NCI-H524 treated with DMSO at 0.1 percent for 48 hours (cell line): ENCODE results near the gene LMAN1L.

Experiments
- DNase-seq: peaks from one replicate; lab custom pipeline; 2025; lab: John Stamatoyannopoulos, UW

Gene LMAN1L

GRCh38 chr15:74794248-74794969 lies 18.2 kb upstream of the LMAN1L start:
- DNase-seq = no peak

DNA sequence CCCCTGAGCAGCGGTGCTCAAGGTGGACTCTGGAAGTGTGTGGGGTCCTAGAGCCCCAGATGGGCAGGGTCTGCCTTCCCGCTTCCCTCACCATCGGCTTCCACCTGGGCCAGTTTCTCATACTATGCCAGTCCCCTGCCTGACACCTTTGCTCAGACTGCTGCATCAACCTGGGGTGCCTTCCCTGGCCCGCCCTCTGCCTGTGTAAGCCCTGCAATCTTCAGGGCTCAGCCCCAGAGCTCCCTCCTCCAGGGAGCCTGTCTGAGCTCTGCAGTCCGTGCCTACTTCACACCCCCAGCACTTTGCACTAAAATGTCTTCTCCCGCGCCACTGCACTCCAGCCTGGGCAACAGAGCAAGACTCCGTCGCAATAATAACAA lies 17.7 kb upstream of the LMAN1L start:
- no peak for DNase-seq

DNA sequence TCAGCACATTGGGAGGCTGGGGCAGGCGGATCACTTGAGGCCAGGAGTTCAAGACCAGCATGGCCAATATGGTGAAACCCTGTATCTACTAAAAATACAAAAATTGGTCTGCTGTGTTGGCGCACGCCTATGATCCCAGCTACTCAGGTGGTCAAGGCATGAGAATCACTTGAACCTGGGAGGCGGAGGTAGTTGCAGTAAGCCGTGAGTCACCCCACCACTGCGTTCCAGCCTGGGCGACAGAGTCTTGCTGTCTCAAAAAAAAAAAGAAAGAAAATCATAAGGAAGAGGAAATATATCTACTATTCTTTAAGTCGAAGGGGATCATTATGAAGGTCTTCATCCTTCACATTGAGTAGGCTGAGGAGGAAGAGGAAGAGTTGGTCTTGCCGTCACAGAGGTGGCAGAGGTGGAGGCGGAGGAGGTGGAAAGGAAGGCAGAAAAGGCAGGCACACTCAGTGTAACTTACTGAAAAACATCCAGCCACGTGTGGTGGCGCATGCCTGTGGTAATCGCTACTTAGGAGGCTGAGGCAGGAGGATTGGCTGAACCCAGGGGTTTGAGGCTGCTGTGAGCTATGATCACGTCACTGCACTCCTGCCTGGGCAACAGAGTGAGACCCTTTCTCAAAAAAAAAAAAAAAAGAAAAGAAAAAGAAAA lies 16.5 kb upstream of the LMAN1L start:
- no peak for DNase-seq

DNA sequence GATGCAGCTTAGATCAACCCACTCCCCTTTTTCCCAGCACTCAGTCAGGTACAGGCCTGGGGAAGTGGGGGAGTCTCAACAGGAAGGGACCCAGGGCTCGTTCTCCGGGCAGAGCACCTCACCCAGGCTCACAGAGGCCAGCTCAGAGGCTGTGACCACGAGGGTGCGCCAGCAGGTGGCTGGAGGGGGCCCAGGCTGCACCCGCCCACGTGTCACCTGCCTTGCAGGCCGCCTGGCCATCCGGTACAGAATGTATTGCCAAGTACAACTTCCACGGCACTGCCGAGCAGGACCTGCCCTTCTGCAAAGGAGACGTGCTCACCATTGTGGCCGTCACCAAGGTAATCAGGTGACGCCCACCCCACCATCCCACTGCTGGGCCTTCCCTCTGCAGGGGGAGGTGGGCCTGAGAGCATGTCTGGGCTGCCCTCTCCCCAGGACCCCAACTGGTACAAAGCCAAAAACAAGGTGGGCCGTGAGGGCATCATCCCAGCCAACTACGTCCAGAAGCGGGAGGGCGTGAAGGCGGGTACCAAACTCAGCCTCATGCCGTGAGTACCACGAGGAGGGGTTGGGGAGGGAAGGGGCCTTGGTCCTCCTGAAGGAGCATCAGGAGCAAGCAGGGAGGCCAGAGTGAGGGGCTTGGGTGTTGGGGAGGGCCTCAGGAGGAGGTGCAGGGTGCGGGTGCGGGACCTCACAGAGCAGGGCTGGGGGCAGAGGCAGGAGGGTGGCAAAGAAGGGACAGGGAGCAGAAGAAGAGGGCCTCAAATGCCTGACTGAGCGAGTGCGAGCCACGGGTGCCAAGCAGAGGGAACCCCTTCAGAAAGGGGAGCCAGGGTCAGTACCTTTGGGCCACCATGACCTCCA lies 14.0 kb upstream of the LMAN1L start:
- DNase-seq = no peak

GRCh38 chr15:74799255-74799855 lies 13.3 kb upstream of the LMAN1L start:
- DNase-seq = no peak

GRCh38 chr15:74799856-74800558 lies 12.6 kb upstream of the LMAN1L start:
- no peak for DNase-seq

- DNase-seq = no peak
These were observed 12.0 kb upstream of the LMAN1L start for GRCh38 chr15:74800559-74801094.

- DNase-seq = no peak
These were observed 11.2 kb upstream of the LMAN1L start for GRCh38 chr15:74801311-74801997.

DNA sequence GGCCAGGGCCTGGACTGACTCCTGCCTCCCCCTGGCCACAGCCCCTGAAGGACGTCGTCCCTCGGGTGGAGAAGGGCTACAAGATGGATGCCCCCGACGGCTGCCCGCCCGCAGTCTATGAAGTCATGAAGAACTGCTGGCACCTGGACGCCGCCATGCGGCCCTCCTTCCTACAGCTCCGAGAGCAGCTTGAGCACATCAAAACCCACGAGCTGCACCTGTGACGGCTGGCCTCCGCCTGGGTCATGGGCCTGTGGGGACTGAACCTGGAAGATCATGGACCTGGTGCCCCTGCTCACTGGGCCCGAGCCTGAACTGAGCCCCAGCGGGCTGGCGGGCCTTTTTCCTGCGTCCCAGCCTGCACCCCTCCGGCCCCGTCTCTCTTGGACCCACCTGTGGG lies 10.3 kb upstream of the LMAN1L start:
- no peak for DNase-seq

DNA sequence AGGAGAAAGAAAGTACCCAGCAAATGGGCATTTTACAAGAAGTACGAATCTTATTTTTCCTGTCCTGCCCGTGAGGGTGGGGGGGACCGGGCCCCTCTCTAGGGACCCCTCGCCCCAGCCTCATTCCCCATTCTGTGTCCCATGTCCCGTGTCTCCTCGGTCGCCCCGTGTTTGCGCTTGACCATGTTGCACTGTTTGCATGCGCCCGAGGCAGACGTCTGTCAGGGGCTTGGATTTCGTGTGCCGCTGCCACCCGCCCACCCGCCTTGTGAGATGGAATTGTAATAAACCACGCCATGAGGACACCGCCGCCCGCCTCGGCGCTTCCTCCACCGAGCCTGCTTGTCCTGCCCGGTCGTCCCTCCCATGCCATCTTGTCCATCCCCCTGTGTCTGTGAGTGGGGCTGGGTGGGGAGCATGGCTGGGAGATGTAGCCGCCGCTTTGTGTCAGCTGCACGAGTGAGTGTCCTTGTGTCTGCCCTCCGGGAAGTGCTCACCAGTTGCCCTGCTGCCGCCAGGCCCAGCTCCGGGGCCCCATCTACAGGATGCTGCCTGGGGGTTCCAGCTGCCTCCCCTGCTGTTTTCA lies 9.7 kb upstream of the LMAN1L start:
- no peak for DNase-seq

DNA sequence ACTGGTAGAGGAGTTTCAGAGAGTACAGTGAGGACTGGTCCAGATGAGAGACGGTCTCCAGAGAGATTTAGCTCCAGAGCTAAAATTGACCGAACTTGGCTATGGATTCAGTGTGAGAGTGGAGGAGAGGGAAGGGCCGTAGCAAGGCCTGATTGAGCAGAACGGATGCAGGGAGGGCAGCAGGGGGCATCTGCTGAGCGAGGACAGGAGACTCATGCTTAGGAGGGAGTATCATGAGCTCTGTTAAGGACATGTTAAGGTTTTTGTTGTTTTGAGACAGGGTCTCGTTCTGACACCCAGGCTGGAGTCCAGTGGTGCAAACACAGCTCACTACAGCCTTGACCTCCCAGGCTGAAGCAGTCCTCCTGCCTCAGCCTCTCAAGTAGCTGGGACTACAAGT lies 7.7 kb upstream of the LMAN1L start:
- DNase-seq = no peak

DNA sequence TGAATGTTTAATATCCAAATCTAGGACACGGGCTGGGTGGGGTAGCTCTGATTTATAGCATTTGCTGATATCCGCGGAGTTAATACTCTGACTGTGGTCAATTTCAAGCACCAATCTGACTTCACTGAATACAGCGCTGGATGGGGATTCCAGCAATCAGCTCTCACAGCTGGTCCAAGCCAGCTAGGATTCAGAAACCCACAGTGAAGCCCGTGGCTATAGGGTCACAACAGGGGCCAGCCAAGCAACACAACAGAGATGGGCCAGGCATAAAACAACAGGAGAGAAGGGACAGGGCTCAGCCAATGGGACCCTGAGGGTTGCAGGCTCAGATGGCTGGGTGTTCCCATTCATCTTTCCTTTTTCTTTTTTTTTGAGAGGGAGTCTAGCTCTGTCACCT lies 5.4 kb upstream of the LMAN1L start:
- no peak for DNase-seq

GRCh38 chr15:74808078-74808839 lies 4.4 kb upstream of the LMAN1L start:
- DNase-seq = no peak

GRCh38 chr15:74808840-74809229 lies 3.8 kb upstream of the LMAN1L start:
- DNase-seq = no peak

DNA sequence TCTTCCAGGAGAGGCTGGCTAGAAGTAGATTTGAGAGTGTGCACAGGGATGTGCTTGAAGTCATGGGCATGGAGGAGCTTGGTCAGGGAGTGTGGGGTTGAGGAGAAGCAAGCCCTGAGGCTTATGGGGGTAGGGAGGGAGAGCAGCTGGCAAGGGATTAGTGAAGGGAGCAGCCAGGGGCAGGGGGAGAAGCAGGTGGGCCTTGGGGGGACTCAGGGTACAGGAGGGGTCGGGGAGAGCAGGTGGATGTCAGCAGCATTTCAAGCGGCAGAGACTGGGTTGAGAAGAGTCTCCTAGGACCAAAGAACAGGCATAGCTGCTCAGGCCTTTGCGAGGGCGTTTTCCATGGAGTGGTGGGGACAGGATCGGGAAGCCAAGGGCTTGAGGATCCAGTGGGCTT lies 3.4 kb upstream of the LMAN1L start:
- DNase-seq = no peak

DNA sequence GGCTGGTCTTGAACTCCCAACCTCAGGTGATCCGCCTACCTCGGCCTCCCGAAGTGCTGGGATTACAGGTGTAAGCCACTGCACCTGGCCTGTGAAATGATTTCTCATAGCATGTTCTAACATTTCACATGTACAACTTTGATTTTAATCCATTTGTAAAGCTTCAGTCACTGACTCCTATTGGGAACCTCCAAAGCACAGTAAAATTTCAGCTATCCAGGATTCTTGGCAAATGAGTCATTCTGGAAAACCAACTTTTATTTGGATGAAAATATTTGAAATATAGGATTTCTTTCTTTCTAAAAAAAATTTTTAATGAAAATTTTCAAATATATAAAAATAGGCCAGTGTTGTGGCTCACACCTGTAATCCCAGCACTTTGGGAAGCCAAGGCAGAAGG lies 2.7 kb upstream of the LMAN1L start:
- DNase-seq = no peak

GRCh38 chr15:74815121-74815934 lies 2.7 kb downstream of the LMAN1L start:
- no peak for DNase-seq

DNA sequence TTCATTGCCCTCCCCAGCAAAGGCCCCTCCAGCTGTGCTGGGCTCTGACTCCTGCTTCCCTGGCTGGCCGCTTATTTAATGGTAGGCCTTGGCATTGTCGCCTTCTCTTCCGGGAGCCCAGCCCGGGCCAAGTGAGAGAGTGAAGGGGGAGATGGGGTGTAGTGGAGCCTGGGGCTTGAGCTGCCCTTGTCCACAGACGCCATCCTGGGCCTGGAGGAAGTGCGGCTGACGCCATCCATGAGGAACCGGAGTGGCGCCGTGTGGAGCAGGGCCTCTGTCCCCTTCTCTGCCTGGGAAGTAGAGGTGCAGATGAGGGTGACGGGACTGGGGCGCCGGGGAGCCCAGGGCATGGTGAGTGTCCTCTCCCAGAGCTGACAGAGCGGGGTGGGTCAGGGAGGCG lies 3.3 kb downstream of the LMAN1L start:
- no peak for DNase-seq
